GM10266 (cell line): Measurements from ENCODE around the gene TFAP2E.

Source experiments
- DNase-seq: peaks from one replicate; pipeline ENCODE4 v3.0.0; 2012; ENCODE audit errors: extremely low spot score
- CTCF ChIP-seq: IDR thresholded peaks from 2 replicates; pipeline ENCODE4 v1.5.1; 2012; ENCODE audit warnings: mild to moderate bottlenecking, low read depth; ENCODE audit not compliant: control insufficient read depth, insufficient read depth; ENCODE audit errors: missing control alignments

Gene TFAP2E

GRCh38 chr1:35641233-35641866 is 68.2 kb downstream of the TFAP2E start, which contains the start of gene PSMB2:
PSMB2 (minus strand) TSS chr1:35641526; CDS start chr1:35641432, 94 bp downstream.
- peak; percentile 86 for DNase-seq
- TF ChIP-seq CTCF: no peak

- no peak for TF ChIP-seq CTCF
- no peak for DNase-seq
These were observed 69.4 kb downstream of the TFAP2E start for GRCh38 chr1:35642471-35642955.

- no peak for TF ChIP-seq CTCF
- no peak for DNase-seq
These were observed 71.1 kb downstream of the TFAP2E start for GRCh38 chr1:35644204-35644603.
